ENCODE results near the gene ZEB2.

ZEB2 gene

GRCh38 chr2:144493027-144493809 lies 26.7 kb downstream of the ZEB2 start:
- no peak for DNase-seq

GRCh38 chr2:144490857-144491256 lies 29.1 kb downstream of the ZEB2 start:
- no peak for DNase-seq

DNA sequence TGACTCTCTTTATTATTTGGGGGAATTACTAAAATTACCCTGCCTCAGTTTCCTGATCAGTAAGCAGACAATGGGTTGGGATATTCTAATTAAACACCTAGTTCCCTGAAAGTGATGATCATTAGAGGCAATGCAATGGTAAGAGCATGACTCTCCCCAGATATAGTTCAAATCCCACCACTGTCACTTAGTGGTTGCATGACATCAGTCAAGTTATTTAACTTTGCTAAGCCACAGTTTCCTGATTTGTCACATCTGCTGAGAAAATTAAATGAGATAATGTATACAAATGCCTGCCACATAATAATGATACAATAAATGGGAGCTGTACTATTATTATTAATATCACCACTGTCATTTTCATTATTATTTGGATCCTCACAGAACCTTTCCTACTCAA lies 29.9 kb downstream of the ZEB2 start:
- no peak for DNase-seq

- no peak for DNase-seq
These were observed 30.5 kb downstream of the ZEB2 start for GRCh38 chr2:144489315-144489916.

DNA sequence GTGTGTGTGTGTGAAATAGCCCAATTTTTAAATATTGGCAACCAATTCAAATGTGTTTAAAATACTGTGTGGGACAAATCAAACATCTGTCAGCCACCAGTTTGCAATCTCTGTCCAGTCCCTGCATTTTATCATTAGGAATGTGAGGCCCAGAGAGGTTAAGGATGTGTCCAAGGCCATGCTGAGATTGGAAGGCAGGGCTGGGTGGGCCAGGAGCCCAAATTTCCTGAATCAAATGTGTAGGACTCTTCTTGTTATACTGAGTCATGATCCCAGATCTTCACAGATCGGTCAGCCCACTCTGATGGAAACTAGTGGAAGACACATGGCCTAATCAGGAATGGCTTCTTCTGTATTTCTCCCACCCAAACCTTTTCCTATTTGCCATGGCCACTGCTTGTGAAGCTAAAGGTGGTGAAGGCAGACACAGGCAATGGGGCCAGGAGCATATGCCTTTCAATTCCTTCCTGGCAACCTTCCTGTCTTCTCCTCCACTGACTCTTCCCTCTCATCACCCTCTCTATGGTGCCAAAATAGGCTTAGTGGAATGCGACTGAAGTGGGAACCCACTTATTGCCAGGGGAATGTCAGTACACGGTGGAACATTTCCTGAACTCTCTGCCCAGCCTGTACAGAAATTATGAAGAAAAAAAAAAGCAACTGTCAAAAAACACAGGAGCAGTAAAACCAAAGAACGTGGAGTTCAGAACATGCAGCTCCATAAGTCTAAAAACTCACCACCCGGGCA lies 35.5 kb downstream of the ZEB2 start:
- DNase-seq, result no peak

DNA sequence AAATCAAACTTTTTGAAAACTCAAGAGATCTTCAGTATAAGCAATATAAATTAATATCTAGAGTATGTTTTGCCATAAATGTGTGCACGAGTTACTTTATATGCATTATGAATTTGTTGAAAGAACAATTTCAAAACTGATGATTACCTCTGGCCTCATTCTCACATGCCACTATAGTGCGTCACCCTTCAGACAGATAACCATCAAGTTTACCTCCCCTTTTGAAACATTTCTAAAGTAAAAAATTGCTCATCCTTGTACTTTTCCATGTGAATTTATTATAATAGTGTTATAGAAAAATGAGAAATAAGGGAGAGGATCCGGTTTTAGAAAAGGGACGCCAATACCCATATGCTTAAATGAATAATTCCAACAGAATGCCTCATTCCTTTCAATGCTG lies 38.3 kb downstream of the ZEB2 start:
- DNase-seq, result no peak

DNA sequence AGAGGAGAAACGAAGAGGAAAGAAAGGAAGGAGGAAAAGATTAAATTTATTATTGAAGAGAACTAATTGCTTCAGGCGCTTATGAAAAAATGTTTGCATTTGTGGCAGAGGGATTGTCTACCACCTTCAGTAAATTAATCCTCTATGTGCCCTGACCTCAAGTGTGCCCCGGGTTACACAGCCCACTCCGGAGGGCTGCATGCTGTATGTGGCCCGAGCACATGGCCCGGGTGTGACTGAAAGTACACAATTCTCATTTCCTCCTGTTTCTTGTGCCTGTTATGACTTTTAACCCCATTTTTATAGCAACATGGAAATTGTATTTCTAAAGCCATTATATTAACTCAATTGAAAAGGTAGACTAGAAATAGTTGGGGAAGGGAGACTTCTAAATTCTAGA lies 38.8 kb downstream of the ZEB2 start:
- no peak for DNase-seq

DNA sequence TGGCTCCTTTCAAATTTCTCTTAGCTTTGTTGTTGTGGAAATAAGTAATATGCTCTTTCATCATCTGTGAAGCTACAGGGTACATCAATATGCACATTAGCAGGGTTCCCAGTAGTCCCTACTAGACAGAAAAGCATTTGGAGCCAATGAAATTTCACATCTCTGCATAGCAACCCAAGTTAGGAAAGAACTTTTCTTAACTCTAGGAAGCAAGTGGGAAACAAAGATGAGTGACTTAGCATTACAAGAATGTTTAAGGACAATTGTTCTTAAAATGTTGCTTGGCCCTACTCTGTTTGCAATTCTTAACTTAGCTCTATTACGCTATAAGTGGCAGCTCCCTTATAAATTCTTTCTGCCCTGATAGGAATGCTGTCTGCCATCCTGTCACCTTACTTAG lies 39.6 kb downstream of the ZEB2 start:
- DNase-seq, result no peak

GRCh38 chr2:144479659-144480058 lies 40.3 kb downstream of the ZEB2 start:
- no peak for DNase-seq

- no peak for DNase-seq
These were observed 40.8 kb downstream of the ZEB2 start for GRCh38 chr2:144479138-144479537.

DNA sequence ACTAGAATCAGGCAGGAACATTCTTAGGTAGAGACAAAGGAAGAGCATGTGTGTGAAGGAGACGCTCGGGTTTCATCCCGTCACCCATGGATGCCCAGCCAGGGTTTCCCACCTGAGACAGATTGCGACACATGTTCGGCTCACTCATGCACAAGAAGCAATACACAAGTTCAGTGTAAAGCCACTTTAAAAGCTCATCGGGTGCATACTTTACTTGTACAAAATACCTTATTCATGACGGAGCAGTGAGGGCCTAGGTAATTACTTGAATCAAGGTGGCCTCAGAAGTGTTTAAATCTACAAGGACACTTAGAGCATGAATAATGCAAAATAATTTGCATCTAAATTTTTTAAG lies 42.0 kb downstream of the ZEB2 start:
- no peak for DNase-seq

DNA sequence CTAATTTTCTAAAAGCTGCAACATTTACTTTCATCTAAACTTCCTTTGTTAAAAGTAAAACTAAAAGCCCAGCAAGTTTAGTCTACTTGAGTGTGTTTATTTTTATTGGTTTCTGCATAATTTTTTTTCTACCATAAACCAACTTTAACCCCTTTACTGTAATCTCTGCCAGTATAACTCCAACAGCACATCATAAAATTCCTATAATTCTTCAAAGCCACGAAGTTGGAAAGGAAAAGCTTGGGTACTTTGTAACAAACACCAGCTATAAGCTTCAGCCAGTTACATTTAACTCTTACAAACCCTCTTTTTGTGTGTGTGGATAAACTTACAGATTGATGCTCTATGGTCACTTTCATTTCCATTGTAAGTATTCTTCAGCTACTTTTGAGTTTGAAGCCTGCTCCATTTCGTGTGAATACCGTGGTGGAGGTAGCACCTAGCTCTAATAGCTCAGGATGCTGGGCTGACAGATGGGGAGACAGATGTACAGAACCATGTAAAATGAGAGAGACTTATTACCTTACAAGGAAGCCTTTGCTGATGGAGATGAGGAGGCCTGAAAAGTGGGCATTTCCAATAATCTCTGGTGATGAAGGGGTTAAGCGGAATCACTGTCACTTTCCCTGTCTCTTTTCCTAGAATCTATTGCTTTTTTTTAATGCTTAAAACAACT lies 42.5 kb downstream of the ZEB2 start:
- DNase-seq, result no peak

GRCh38 chr2:144476682-144477081 lies 43.2 kb downstream of the ZEB2 start:
- DNase-seq, result no peak

DNA sequence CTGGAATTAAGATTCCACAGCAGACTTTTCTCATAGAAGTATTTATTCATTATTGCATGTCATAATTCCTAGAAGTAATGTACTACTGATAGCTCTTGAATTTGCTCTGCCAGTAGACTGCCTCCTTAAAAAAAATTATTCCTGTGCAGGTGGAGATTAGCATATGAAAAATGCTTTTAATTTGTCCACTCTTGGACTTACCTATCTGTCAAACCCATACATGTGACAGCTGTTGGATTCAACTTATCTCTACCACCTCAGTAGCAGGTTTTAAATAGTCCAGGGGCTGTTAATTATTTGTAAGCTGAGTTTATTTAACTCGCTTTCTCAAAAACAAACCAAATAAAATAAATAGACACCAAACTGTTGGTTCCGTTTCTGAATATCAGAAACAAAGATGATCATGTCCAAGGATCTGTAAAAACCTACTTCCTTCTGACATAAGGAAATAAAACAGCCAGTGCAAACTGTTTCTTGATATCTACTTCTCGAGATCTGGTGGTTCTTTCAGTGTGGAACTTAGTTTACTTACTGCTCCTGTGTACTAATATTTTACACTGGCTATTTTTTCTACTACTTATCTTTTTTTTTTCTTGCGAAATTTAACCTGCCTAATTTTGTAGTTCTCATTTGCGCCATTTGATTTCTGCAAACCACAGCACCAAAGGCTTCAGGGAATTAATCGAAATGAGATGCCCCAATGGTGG lies 44.2 kb downstream of the ZEB2 start:
- DNase-seq, result no peak

DNA sequence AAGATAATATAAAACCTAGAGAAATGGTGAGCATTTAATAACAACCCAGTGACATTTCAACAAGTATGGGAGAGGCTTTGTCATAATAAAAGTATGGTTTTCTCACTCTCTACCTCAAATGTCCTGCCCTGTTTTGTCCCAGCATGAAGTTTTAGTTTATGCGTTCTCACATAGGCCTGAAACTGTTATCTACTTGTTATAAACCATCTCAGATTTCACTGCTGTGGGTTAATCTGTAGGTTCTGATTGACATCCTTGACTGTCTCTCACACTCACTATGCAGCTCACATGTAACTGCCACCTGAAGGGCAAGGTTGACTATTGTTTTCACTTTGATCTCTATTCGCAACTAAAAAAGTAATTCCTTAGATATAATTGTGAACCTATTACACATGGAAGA lies 44.9 kb downstream of the ZEB2 start:
- DNase-seq, result no peak

- DNase-seq, result no peak
These were observed 45.9 kb downstream of the ZEB2 start for GRCh38 chr2:144474017-144474416.

DNA sequence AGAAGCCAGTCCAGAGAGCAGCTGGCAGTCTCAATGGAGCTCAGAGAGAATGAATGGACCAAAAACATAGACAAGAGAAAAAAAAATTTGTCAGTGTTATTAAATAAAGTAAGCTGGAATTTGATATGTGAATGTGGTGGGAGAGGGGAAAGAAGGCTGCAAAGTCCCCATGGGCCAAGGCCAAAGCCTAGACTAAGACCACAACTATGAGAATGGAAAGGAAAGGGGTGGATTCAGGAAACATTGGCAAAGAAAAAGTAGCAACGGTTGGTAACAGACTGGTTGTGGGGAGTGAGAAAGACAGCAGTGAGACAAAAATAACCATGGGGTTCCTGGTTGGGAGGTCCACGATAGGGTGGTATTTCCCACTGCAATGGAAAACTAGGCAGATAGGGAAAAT lies 47.0 kb downstream of the ZEB2 start:
- no peak for DNase-seq

DNA sequence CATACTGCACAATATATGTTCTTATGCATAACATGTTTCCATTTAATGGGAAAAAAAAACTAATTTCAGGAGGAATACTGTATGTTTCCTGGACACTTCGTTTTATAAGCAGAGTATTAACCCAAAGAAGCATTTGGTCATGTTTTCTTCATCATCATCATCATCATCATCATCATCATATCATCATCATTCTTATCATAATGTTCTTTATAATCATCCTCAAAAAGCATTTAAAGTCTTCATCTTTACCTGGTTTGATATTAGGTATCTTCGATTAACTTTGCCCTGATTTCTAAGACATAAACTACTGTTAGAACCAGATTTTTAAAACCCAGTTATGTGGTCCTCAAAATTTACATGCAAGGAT lies 47.9 kb downstream of the ZEB2 start:
- no peak for DNase-seq

DNA sequence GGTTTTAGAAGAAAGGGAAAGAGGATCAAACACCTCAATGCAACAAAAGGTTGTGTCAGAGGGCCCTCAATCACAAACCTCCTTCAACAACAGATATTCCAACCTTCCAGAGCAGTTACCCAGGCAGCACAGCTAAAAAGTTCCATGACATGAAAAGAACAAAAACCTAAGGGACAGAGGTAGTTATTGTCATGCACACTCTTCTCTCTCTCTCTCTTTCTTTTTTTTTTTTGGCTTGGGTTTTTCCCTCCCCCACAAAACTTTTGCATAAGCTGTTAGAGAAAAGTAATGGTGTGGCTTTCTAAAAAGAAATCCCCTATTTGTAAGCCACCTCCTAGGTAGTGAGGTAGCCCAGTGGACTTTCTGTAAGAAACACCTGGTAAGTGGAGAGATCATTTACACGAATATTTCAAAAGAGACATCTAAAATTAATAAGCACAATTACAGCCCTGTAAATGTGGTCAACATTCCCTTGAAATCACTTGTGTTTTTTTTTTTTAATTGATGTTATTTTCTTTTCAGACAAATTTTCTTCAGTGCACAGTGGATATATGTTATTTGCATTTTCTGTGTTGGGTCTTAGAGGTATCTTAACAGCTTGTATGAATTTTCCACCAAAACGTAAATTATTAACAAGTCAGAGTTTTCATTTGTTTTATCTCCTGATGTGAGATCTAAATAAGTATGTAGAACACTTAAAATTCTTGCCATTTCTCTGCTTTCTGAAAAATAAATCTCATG lies 48.4 kb downstream of the ZEB2 start:
- no peak for DNase-seq

GRCh38 chr2:144470816-144471215 lies 49.1 kb downstream of the ZEB2 start:
- DNase-seq, result no peak

DNA sequence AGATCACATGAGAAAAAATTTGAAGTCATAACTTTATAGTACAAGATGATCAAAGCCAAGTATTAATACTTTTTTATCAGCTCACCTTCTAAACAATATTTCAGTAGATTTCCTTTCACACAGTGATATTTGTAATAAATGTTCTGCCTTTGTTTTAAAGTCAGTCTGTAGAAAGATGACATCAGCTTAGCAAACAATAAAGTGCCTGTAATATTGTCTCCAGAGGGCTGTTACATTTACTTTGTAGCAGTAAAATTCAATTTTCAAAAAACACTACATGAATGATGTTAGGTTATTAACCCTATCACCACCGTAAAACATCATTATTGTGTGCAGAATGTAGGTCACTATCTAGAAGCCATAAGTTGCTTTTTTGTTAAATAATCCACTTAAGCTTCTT lies 49.6 kb downstream of the ZEB2 start:
- no peak for DNase-seq

- no peak for DNase-seq
These were observed 50.1 kb downstream of the ZEB2 start for GRCh38 chr2:144469798-144470197.
